ENCODE measurements around the gene SIRT2.

Gene SIRT2

GRCh38 chr19:38939957-38940356 lies 40.5 kb upstream of the SIRT2 start:
- H3K27ac ChIP-seq = peak overlapping the region; percentile 75
- TF ChIP-seq CTCF (conservative IDR thresholded peaks at IDR 0.05) = no peak

- TF ChIP-seq CTCF (conservative IDR thresholded peaks at IDR 0.05) = no peak
- H3K27ac ChIP-seq = no peak overlapping the region
Measured at GRCh38 chr19:38933544-38933943, 34.1 kb upstream of the SIRT2 start.

- peak overlapping the region; percentile 95; the same call in 1 of the 2 replicates for H3K27ac ChIP-seq
- peak; percentile 65 for TF ChIP-seq CTCF (conservative IDR thresholded peaks at IDR 0.05)
Measured at GRCh38 chr19:38932425-38933179, 33.2 kb upstream of the SIRT2 start.

- peak overlapping the region; percentile 95 for H3K27ac ChIP-seq
- no peak for TF ChIP-seq CTCF (conservative IDR thresholded peaks at IDR 0.05)
Measured at GRCh38 chr19:38931521-38931793, 32.0 kb upstream of the SIRT2 start.

- no peak for TF ChIP-seq CTCF (conservative IDR thresholded peaks at IDR 0.05)
- H3K27ac ChIP-seq = peak within 1 kb of the TSS; percentile 95
Measured at GRCh38 chr19:38930776-38931520, 31.5 kb upstream of the SIRT2 start, which contains the start of gene MRPS12. Gene MRPS12, plus strand, starts transcription at chr19:38930944. Its CDS starts 351 bp downstream, at chr19:38931295.

- H3K27ac ChIP-seq = peak within 1 kb of the TSS; percentile 95
- peak; percentile 100 for TF ChIP-seq CTCF (conservative IDR thresholded peaks at IDR 0.05)
Measured at GRCh38 chr19:38929929-38930775, 30.7 kb upstream of the SIRT2 start, which contains the start of gene SARS2. Gene SARS2, minus strand, starts transcription at chr19:38930763. Its CDS starts 27 bp downstream, at chr19:38930736.

Measured in VCaP (cell line).